ENCODE data around the gene MEGF8. TPM values are rescaled to one million over a fixed set of nuclear protein-coding genes. Genes with fewer than 3 reads are reported as not detected.
A peak's percentile ranks its signal among the peaks of the same experiment; 100 is the strongest.

MEGF8 gene
- total RNA-seq, 4 donors from 2014 or later = 10.7 to 21.5 (median 16.1) TPM

GRCh38 chr19:42279155-42279901 is 46.1 kb upstream of the MEGF8 start:
- peak in 1 of 2 donors; percentile 65 for DNase-seq (ENCODE audit: low spot score in 2 of 2)
- Histone ChIP-seq H3K4me1 (peaks cover 86% of the 10 kb centered on the region), H3K4me3 (peak overlapping the region; percentile 87), H3K36me3 (peaks cover 3% of the 10 kb centered on the region), H3K27ac (peak overlapping the region; percentile 97), H3K9me3 (no peaks in the 10 kb centered on the region), H3K27me3 (no peaks in the 10 kb centered on the region)
- 14% methylated on average over 6 of the region's 6 CpGs for WGBS
- TF ChIP-seq POLR2A (IDR thresholded peaks at IDR 0.05) (no peak), EP300 (IDR thresholded peaks at IDR 0.05) (no peak), POLR2AphosphoS5 (IDR thresholded peaks at IDR 0.05) (no peak)
- TF ChIP-seq, protein P1, sequence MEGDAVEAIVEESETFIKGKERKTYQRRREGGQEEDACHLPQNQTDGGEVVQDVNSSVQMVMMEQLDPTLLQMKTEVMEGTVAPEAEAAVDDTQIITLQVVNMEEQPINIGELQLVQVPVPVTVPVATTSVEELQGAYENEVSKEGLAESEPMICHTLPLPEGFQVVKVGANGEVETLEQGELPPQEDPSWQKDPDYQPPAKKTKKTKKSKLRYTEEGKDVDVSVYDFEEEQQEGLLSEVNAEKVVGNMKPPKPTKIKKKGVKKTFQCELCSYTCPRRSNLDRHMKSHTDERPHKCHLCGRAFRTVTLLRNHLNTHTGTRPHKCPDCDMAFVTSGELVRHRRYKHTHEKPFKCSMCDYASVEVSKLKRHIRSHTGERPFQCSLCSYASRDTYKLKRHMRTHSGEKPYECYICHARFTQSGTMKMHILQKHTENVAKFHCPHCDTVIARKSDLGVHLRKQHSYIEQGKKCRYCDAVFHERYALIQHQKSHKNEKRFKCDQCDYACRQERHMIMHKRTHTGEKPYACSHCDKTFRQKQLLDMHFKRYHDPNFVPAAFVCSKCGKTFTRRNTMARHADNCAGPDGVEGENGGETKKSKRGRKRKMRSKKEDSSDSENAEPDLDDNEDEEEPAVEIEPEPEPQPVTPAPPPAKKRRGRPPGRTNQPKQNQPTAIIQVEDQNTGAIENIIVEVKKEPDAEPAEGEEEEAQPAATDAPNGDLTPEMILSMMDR (IDR thresholded peaks at IDR 0.05) = no peak

DNA sequence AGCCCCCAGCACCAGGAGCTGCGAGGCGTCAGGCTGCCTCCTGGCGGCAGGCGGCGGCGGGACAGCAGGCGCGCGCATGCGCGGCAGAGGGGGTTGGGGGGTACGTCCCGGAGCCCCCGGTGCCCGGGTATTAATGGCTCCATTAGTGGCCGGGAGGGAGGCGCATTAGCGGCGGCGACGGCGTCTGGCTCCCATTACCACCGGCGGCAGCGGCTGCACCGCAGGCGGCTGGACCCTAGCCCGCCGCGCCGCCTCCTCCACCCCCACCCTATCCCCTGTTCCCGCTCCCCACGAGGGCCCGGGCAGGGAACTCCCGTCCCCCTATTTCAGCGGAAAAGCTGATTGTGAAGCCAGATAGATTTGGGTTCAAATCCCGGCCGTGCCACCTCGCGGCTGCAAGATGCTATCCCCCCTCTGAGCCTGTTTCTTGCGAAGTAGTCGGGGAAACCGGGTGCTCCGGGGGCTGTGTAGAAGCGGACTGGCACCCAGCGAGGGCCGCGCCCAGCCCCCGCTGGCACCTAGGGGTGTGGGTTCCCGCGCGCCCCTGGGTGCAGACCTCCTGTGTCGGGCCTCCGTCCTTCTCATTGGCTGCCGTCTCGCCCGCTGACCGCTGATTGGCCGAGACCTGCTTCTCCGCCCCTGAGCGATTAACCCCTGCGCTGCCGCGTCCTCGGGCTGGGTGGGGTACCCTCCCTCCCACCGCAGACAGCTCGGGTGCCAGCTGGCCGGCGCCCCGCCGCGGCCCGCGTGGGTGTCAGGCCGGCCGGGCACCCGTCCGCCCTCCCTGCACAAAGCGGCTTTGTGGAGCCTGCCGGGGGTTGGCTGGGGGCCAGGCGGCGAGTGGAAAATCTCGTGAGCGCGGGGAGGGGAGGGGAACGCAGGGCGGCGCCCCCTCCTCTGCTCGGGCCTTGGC is 45.3 kb upstream of the MEGF8 start:
- H3K27ac ChIP-seq = peak overlapping the region; percentile 97
- 0% methylated on average over 24 of the region's 89 CpGs for WGBS
- H3K27me3 ChIP-seq = no peaks in the 10 kb centered on the region
- H3K36me3 ChIP-seq = no peaks in the 10 kb centered on the region
- peak overlapping the region; percentile 87 for H3K4me3 ChIP-seq
- H3K4me1 ChIP-seq = peaks cover 91% of the 10 kb centered on the region
- no peaks in the 10 kb centered on the region for H3K9me3 ChIP-seq
- DNase-seq (ENCODE audit: low spot score in 2 of 2) = peak; percentile 96
- TF ChIP-seq POLR2A (IDR thresholded peaks at IDR 0.05) (no peak), EP300 (IDR thresholded peaks at IDR 0.05) (no peak), POLR2AphosphoS5 (IDR thresholded peaks at IDR 0.05) (peak in 2 of 3 donors; percentile 17 to 51)
- TF ChIP-seq, protein P1 (IDR thresholded peaks at IDR 0.05) = peak; percentile 85 to 93

DNA sequence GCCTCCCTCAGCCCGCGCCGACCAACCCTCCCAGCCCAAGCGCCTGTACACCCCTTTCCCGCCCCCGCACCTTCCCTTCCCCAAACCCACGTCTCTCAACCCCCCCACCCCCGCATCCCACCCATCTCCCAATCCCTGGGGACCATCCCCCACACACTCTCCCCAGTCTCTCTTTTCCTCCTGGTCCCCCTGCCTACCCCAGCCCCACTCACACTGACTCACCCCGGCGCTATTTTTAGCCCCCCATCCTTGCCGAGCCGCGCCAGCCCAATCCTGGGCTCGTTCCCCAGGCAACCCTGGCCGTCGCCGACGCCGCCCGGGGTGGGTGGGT is 44.7 kb upstream of the MEGF8 start:
- Histone ChIP-seq H3K27me3 (no peaks in the 10 kb centered on the region), H3K4me1 (peaks cover 91% of the 10 kb centered on the region), H3K4me3 (peak overlapping the region; percentile 87), H3K27ac (peak overlapping the region; percentile 97), H3K36me3 (no peaks in the 10 kb centered on the region), H3K9me3 (no peaks in the 10 kb centered on the region)
- TF ChIP-seq POLR2AphosphoS5 (IDR thresholded peaks at IDR 0.05) (no peak), EP300 (IDR thresholded peaks at IDR 0.05) (no peak), POLR2A (IDR thresholded peaks at IDR 0.05) (no peak)
- TF ChIP-seq, protein P1 (IDR thresholded peaks at IDR 0.05) = no peak
- peak in 1 of 2 donors; percentile 86 for DNase-seq (ENCODE audit: low spot score in 2 of 2)
- WGBS = 0% methylated on average over 17 of the region's 20 CpGs

- no peaks in the 10 kb centered on the region for H3K9me3 ChIP-seq
- H3K27ac ChIP-seq = peak overlapping the region; percentile 97
- H3K27me3 ChIP-seq = no peaks in the 10 kb centered on the region
- DNase-seq (ENCODE audit: low spot score in 2 of 2) = peak; percentile 89 to 91
- TF ChIP-seq POLR2AphosphoS5 (IDR thresholded peaks at IDR 0.05) (peak in 1 of 3 donors; percentile 15), POLR2A (IDR thresholded peaks at IDR 0.05) (no peak), EP300 (IDR thresholded peaks at IDR 0.05) (no peak)
- TF ChIP-seq, protein P1 (IDR thresholded peaks at IDR 0.05) = no peak
- WGBS = 9% methylated on average over 12 of the region's 25 CpGs
- no peaks in the 10 kb centered on the region for H3K36me3 ChIP-seq
- peaks cover 92% of the 10 kb centered on the region for H3K4me1 ChIP-seq
- H3K4me3 ChIP-seq = peak overlapping the region; percentile 87
Observed at GRCh38 chr19:42281146-42281826, 44.1 kb upstream of the MEGF8 start.

Measured in suprapubic skin (tissue), 4 donors.